ENCODE measurements around the gene PLEK2.

Gene PLEK2

GRCh38 chr14:67397536-67397935 is 14.4 kb downstream of the PLEK2 start:
- H3K27me3 Mint-ChIP-seq, result peaks cover 11% of the 10 kb centered on the region
- DNase-seq (ENCODE audit: low spot score in 2 of 2), result no peak
- no peak overlapping the region for H3K4me3 Mint-ChIP-seq
- H3K4me1 Mint-ChIP-seq, result no peaks in the 10 kb centered on the region
- H3K9me3 Mint-ChIP-seq, result no peaks in the 10 kb centered on the region
- H3K27ac Mint-ChIP-seq, result no peak overlapping the region
- ATAC-seq (ENCODE audit: low read depth), result no peak
- no peaks in the 10 kb centered on the region for H3K36me3 Mint-ChIP-seq

GRCh38 chr14:67396381-67396970 is 15.5 kb downstream of the PLEK2 start:
- ATAC-seq (ENCODE audit: low read depth), result no peak
- H3K36me3 Mint-ChIP-seq, result no peaks in the 10 kb centered on the region

DNA sequence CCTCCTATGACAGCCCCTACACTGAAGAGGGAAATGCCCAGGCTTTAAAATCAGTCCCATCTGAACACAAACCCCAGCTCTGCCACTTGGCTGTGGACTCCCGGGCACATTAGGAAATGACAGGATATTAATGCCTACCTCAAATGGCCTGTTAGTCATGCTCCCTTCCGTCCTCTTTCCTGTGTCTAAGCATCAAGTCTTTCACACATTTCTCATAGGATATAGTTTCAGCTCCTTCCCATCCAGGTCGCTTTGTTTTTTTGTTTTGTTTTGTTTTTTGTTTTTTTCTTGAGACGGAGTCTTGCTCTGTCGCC is 16.1 kb downstream of the PLEK2 start:
- DNase-seq (ENCODE audit: low spot score in 2 of 2), result no peak
- Mint-ChIP-seq H3K9me3 (no peaks in the 10 kb centered on the region), H3K4me1 (no peaks in the 10 kb centered on the region), H3K27me3 (peaks cover 10% of the 10 kb centered on the region), H3K36me3 (no peaks in the 10 kb centered on the region), H3K27ac (no peak overlapping the region), H3K4me3 (no peak overlapping the region)
- ATAC-seq (ENCODE audit: low read depth), result no peak

More at GRCh38 chr14:67396381-67396970, 15.5 kb downstream of the PLEK2 start:
- Mint-ChIP-seq H3K27me3 (peaks cover 10% of the 10 kb centered on the region), H3K27ac (no peak overlapping the region), H3K9me3 (no peaks in the 10 kb centered on the region), H3K4me1 (no peaks in the 10 kb centered on the region), H3K4me3 (no peak overlapping the region)
- DNase-seq (ENCODE audit: low spot score in 2 of 2), result no peak

- H3K4me1 Mint-ChIP-seq, result no peaks in the 10 kb centered on the region
- DNase-seq (ENCODE audit: low spot score in 2 of 2) (no peak), ATAC-seq (ENCODE audit: low read depth) (no peak)
- no peaks in the 10 kb centered on the region for H3K36me3 Mint-ChIP-seq
- H3K27me3 Mint-ChIP-seq, result peaks cover 10% of the 10 kb centered on the region
- no peak overlapping the region for H3K27ac Mint-ChIP-seq
- no peak overlapping the region for H3K4me3 Mint-ChIP-seq
- no peaks in the 10 kb centered on the region for H3K9me3 Mint-ChIP-seq
Observed at GRCh38 chr14:67395086-67395875, 16.7 kb downstream of the PLEK2 start.

GRCh38 chr14:67393689-67394088 is 18.3 kb downstream of the PLEK2 start:
- Mint-ChIP-seq H3K27ac (no peak overlapping the region), H3K36me3 (no peaks in the 10 kb centered on the region), H3K27me3 (peaks cover 4% of the 10 kb centered on the region), H3K4me1 (no peaks in the 10 kb centered on the region), H3K4me3 (no peak overlapping the region), H3K9me3 (no peaks in the 10 kb centered on the region)
- DNase-seq (ENCODE audit: low spot score in 2 of 2) (no peak), ATAC-seq (ENCODE audit: low read depth) (no peak)

GRCh38 chr14:67392800-67393199 is 19.2 kb downstream of the PLEK2 start:
- no peak for ATAC-seq (ENCODE audit: low read depth)
- Mint-ChIP-seq H3K4me1 (no peaks in the 10 kb centered on the region), H3K36me3 (no peaks in the 10 kb centered on the region), H3K4me3 (no peak overlapping the region), H3K27me3 (no peaks in the 10 kb centered on the region), H3K9me3 (no peaks in the 10 kb centered on the region), H3K27ac (no peak overlapping the region)
- no peak for DNase-seq (ENCODE audit: low spot score in 2 of 2)

GRCh38 chr14:67392123-67392522 is 19.8 kb downstream of the PLEK2 start:
- Mint-ChIP-seq H3K4me3 (no peak overlapping the region), H3K9me3 (no peaks in the 10 kb centered on the region), H3K4me1 (no peaks in the 10 kb centered on the region), H3K36me3 (no peaks in the 10 kb centered on the region), H3K27ac (no peak overlapping the region), H3K27me3 (no peaks in the 10 kb centered on the region)
- DNase-seq (ENCODE audit: low spot score in 2 of 2) (no peak), ATAC-seq (ENCODE audit: low read depth) (no peak)

DNA sequence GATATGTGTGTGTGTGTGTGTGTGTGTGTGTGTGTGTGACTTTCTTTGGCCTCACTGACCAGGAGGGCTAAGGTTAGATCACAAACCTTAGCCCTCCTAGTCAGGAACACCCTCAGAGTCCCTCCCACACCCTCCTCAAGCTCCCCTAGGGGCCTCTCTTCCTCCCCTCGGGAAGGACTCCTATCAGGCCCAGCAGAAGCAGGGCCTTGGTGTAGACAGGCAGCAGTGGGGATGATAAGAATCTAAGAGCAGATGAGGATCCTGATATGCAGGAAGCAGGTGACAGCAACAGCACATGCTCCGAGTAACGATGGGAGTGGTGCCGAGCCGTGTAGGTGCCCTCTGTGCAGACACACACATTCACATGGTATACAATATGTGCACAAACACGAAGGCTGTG is 20.7 kb downstream of the PLEK2 start:
- H3K27ac Mint-ChIP-seq, result no peak overlapping the region
- H3K9me3 Mint-ChIP-seq, result no peaks in the 10 kb centered on the region
- DNase-seq (ENCODE audit: low spot score in 2 of 2) (no peak), ATAC-seq (ENCODE audit: low read depth) (no peak)
- peaks cover 3% of the 10 kb centered on the region for H3K36me3 Mint-ChIP-seq
- H3K27me3 Mint-ChIP-seq, result no peaks in the 10 kb centered on the region
- H3K4me3 Mint-ChIP-seq, result no peak overlapping the region
- no peaks in the 10 kb centered on the region for H3K4me1 Mint-ChIP-seq

- no peak for DNase-seq (ENCODE audit: low spot score in 2 of 2)
- Mint-ChIP-seq H3K9me3 (no peaks in the 10 kb centered on the region), H3K4me1 (no peaks in the 10 kb centered on the region), H3K27ac (no peak overlapping the region), H3K36me3 (peaks cover 7% of the 10 kb centered on the region), H3K4me3 (no peak overlapping the region), H3K27me3 (no peaks in the 10 kb centered on the region)
- ATAC-seq (ENCODE audit: low read depth), result no peak
Observed at GRCh38 chr14:67389811-67390534, 22.0 kb downstream of the PLEK2 start.

GRCh38 chr14:67389275-67389674 is 22.7 kb downstream of the PLEK2 start:
- no peak overlapping the region for H3K4me3 Mint-ChIP-seq
- H3K9me3 Mint-ChIP-seq, result no peaks in the 10 kb centered on the region
- no peaks in the 10 kb centered on the region for H3K4me1 Mint-ChIP-seq

GRCh38 chr14:67387195-67387594 is 24.8 kb downstream of the PLEK2 start:
- no peaks in the 10 kb centered on the region for H3K27me3 Mint-ChIP-seq
- ATAC-seq (ENCODE audit: low read depth) (no peak), DNase-seq (ENCODE audit: low spot score in 2 of 2) (no peak)
- H3K4me3 Mint-ChIP-seq, result no peak overlapping the region
- H3K27ac Mint-ChIP-seq, result no peak overlapping the region
- H3K4me1 Mint-ChIP-seq, result no peaks in the 10 kb centered on the region
- no peaks in the 10 kb centered on the region for H3K9me3 Mint-ChIP-seq
- H3K36me3 Mint-ChIP-seq, result peaks cover 19% of the 10 kb centered on the region

More at GRCh38 chr14:67389275-67389674, 22.7 kb downstream of the PLEK2 start:
- DNase-seq (ENCODE audit: low spot score in 2 of 2) (no peak), ATAC-seq (ENCODE audit: low read depth) (no peak)
- Mint-ChIP-seq H3K27me3 (no peaks in the 10 kb centered on the region), H3K36me3 (peaks cover 10% of the 10 kb centered on the region), H3K27ac (no peak overlapping the region)

DNA sequence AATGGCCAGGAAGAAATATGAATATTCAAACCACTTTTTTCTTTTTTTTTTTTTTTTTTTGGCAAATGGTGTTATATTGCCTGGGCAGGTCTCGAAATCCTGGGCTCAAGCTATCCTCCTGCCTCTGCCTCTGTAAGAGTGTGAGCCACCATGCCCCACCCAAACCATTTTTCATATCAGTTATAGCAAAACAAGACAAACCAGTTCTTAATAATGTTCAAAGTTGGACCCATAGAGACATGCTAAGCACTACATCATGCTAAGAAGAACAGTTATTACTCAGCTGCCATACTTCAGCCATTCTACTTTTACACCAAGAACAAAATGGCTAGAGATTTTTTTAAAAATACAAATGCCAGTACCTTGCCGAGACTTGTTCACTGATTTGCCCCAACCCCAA is 26.3 kb downstream of the PLEK2 start:
- Mint-ChIP-seq H3K9me3 (no peaks in the 10 kb centered on the region), H3K27me3 (no peaks in the 10 kb centered on the region), H3K4me1 (no peaks in the 10 kb centered on the region), H3K27ac (no peak overlapping the region), H3K36me3 (peaks cover 22% of the 10 kb centered on the region), H3K4me3 (no peak overlapping the region)
- no peak for DNase-seq (ENCODE audit: low spot score in 2 of 2)
- no peak for ATAC-seq (ENCODE audit: low read depth)

DNA sequence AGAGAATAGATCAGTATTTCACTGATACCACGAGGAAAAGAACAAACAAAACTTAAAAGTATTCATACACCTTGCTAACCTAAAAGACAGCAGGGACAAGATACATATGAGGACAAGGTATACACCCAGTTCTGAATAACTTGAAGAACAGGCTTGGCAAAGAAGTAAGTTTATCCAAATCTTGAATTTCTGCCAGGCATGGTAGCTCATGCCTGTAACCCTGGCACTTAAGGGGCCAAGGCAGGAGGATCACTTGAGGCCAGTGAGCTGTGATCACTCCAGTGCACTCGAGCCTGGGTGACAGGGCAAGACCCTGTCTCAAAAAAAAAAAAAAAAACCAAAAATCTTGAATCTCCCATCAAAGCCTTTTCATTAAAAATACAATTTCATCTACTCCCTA is 26.8 kb downstream of the PLEK2 start:
- H3K27me3 Mint-ChIP-seq, result no peaks in the 10 kb centered on the region
- no peak overlapping the region for H3K4me3 Mint-ChIP-seq
- DNase-seq (ENCODE audit: low spot score in 2 of 2), result no peak
- H3K27ac Mint-ChIP-seq, result no peak overlapping the region
- no peak for ATAC-seq (ENCODE audit: low read depth)
- peaks cover 22% of the 10 kb centered on the region for H3K36me3 Mint-ChIP-seq
- H3K4me1 Mint-ChIP-seq, result no peaks in the 10 kb centered on the region
- no peaks in the 10 kb centered on the region for H3K9me3 Mint-ChIP-seq

DNA sequence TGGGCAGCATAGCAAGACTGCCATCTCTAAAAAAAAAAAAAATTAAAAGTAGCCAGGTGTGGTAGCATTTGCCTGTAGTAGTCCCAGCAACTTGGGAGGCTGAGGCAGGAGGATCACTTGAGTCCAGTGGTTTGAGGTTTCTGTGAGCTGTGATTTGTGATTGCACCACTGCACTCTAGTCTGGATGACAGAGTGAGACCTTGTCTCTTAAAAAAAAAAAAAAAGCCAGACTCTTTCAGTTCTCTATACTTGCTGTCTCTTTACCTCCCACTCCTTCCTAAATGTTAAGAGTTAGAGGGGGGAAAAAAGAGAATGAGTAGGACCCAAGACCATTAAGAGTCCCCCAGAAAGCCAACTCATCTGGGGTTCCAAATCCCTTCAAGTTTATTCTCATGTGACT is 34.0 kb downstream of the PLEK2 start:
- Mint-ChIP-seq H3K4me3 (no peak overlapping the region), H3K27me3 (no peaks in the 10 kb centered on the region), H3K4me1 (peaks cover 6% of the 10 kb centered on the region), H3K36me3 (peaks cover 36% of the 10 kb centered on the region), H3K27ac (no peak overlapping the region), H3K9me3 (no peaks in the 10 kb centered on the region)
- ATAC-seq (ENCODE audit: low read depth) (no peak), DNase-seq (ENCODE audit: low spot score in 2 of 2) (no peak)

Measured in memory B cell (primary cell).